GM12801 (cell line): ENCODE results near the gene SLC7A8.

Experiments used
- TF ChIP-seq, protein P1 (sequence below): IDR thresholded peaks from one replicate; pipeline ENCODE4 v1.5.1; 2011; ENCODE audit warnings: control low read depth; ENCODE audit not compliant: insufficient read length; ENCODE audit errors: extremely low read depth

SLC7A8 gene

DNA sequence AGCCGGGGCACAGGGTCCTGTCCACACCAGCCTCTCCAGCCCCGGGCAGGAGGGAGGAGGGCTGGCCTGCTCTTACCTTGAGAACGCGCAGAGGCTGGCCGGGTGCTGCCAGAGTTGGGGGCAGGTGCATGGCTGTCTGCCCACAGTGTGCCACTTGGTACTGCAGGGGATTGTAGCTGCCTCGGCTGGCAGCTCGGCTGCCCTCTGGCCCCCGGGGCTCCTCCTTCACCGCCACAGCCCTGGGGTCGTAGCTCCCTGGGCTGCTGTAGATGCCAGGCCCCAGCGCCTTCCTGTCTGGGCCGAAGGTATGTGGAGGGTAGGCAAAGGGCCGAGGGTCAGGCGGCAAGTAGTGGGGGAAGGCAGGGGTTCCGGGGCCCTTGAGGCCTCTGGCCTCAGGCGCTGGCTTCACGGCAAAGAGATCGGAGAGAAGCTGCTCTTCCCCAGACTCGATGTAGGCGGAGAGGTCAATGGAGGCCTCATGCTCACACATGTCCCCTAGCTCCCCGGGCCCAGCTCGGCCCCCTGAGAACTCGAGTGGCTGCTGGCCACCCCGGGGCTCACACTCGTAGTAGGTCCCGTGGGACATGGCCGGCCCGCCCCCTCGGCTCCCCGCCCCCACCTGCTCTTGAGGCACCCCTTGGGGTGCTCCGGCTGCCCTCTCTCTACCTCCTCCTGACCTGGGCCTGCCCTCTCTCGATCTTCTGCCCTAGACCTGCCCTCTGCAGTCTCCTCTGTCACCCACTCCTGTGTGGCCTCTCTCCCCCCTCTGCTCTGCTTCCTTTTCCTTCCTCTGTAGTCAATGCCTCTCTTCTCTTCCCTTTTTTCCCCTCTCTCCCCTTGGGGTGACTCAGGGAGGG lies 64.7 kb downstream of the SLC7A8 start, which contains the start of gene CEBPE:
TSS of gene CEBPE (minus strand) at position 750 of the 857 bp plus-strand sequence. CDS start at position 586, 164 bp downstream.
- TF ChIP-seq, protein P1, sequence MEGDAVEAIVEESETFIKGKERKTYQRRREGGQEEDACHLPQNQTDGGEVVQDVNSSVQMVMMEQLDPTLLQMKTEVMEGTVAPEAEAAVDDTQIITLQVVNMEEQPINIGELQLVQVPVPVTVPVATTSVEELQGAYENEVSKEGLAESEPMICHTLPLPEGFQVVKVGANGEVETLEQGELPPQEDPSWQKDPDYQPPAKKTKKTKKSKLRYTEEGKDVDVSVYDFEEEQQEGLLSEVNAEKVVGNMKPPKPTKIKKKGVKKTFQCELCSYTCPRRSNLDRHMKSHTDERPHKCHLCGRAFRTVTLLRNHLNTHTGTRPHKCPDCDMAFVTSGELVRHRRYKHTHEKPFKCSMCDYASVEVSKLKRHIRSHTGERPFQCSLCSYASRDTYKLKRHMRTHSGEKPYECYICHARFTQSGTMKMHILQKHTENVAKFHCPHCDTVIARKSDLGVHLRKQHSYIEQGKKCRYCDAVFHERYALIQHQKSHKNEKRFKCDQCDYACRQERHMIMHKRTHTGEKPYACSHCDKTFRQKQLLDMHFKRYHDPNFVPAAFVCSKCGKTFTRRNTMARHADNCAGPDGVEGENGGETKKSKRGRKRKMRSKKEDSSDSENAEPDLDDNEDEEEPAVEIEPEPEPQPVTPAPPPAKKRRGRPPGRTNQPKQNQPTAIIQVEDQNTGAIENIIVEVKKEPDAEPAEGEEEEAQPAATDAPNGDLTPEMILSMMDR = no peak

DNA sequence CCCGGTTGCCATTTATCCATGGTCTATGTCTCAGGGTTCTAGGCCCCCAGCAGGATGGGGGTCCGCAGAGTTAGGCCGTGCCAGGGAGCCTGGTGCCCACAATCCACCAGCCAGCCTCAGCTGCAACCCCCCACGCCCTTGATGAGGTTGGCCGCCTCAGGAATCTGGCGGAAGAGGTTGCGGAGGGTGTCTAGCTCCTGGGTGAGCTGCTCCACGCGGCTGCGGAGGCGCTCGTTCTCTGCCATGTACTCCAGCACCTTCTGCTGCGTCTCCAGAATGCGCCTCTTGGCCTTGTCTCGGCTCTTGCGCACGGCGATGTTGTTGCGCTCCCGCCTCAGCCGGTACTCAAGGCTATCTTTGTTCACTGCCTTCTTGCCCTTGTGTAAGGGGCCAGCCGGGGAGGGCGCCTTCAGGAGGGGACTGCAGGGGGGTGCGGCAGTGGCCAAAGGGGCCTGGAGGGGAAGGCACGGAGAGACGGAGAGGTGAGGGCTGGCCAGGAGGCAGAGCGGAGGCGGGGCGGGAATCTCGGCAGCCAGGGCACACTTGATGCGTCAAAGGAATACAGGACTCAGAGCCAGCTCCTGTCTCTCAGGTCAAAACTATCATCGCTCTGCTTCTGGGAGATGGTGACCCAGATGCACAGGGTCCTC lies 66.0 kb downstream of the SLC7A8 start:
- TF ChIP-seq, protein P1 = no peak

DNA sequence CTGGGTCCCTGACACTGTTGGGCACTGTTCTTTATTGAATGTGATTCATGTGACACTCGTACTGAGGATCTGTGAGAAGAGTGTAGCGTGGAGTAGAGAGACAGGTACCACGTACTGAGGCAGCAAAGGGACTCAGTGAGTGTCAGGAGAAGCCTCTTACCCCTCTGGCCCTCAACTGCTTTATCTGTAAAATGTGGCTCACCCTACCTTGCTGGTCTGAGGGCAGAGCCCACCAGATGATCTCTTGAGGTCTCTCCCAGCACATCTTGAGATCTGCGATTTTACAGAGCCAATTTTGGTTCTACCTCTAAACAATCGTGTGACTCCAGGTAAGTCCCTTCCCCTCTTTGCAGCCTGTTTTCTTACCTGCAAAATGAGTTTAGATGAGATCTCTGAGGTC lies 67.5 kb downstream of the SLC7A8 start:
- TF ChIP-seq, protein P1 = no peak

DNA sequence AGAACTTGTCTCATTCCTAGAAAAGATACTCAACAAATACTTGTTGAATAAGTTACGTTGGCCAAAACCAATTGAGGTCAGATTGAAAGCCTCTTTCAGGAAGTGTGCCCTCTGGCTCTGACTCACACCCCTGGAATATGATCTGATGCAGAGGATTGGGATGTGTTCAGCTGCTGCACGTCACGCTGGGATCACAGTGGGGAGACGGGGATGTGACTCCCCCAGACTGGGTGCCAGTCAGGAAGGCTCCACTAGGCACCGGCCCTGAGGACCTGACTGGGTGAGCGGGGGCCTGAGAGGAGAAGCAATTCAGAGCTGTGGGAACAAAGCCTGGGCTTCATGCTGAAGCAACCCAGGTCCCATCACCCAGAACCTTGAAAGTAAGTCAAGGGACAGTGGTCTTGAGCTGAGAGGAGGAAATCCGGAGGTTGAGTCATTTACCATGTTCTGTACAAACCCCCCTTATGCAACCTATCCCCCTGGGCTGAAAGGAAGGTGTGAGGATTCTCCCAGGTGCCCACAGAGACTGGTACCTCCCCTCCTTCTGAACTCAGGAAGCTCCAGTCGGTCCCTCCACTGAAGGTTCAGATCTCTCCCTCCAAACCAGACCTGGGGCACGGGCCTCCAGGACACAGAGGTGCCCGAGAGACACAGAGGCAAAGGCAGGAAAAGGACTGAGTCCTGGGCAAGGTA lies 68.3 kb downstream of the SLC7A8 start:
- TF ChIP-seq, protein P1 = no peak

DNA sequence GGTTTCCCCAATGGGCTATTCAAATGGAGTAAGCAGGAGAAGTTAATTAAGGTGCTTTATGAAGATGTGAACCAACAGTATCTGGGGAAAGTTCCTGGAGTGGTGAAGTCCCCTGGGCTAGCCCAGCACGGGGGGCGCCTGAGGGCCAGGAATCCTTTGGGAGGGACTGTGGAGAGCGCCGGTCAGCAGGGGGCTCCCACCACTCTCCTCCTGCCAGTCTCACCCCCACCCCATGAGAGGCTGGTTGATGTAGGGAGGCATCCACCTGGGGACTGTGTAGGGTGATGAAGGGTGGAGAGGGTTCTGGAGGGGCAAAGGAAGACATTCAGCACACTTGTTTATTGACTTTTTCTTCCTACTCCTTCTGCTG lies 68.8 kb downstream of the SLC7A8 start:
- TF ChIP-seq, protein P1 = no peak

DNA sequence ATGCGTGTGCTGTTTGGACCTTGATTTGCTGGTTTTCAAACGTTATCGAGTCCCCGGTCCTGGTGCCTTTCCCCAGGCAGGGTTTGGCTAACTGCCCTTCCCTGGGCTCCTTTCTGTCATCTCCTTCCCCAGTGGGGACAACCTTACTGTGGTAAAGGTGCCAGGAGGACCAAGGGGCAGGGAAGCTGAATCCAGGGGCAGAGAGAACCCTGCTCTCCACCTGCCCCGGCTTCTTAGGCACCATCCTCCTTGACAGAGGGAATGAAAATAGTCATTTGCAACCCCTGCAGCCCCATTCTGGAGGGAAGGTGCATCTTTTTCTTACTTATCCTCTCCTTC lies 69.4 kb downstream of the SLC7A8 start:
- TF ChIP-seq, protein P1 = no peak

DNA sequence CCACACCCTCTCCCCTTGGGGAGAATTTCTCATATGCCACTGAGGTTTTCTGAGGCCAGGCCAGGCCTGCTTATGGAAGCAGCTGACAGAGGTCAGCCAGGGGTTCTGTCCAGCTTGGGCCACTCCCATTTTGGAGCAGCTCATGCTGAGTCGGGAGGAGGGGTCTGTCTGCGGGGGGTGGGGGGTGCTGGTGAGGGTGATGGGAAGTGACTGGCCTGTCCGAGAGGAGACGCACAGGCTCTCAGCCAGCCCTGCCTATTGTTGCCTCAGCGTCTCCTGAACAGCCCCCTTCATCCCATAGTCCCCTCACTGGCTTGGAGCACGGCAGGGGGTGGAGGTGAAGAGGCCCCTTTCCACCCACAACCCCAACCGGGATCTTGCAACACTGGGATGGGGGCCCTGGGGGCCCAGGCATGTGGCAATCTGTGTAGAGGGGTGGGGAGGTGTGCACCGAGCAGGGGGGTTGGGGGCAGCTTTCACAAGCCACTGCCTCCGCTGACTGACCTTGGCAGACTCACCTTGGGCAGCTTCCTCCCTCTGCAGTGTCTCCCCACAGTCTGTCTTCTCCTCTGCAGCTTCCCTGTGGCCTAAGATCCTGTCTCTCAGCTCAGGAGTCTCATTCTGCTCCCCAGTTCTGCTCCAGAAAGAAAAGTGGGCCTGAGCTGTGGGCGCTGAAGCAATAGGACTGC lies 69.9 kb downstream of the SLC7A8 start:
- TF ChIP-seq, protein P1 = no peak
